Ishikawa (cell line): ENCODE data around the gene TMF1.

Source experiments
- CEBPB ChIP-seq: IDR thresholded peaks from 2 replicates; pipeline ENCODE4 v1.6.1; 2012
- CREB1 ChIP-seq: IDR thresholded peaks from 2 replicates; pipeline ENCODE4 v1.6.1; 2012; ENCODE audit warnings: low read depth
- EGR1 ChIP-seq: IDR thresholded peaks from 2 replicates; pipeline ENCODE4 v1.6.1; 2012
- EP300 ChIP-seq: IDR thresholded peaks from 2 replicates; pipeline ENCODE4 v1.6.1; 2012; ENCODE audit warnings: borderline replicate concordance
- FOXM1 ChIP-seq: IDR thresholded peaks from 2 replicates; pipeline ENCODE4 v1.6.1; 2012; ENCODE audit warnings: low read depth, borderline replicate concordance
- MAX ChIP-seq: IDR thresholded peaks from 2 replicates; pipeline ENCODE4 v1.6.1; 2012
- NFIC ChIP-seq: IDR thresholded peaks from 2 replicates; pipeline ENCODE4 v1.6.1; 2012
- RAD21 ChIP-seq: IDR thresholded peaks from 2 replicates; pipeline ENCODE4 v1.6.1; 2012; ENCODE audit warnings: low read depth
- REST ChIP-seq: IDR thresholded peaks from 2 replicates; pipeline ENCODE4 v1.6.1; 2012; ENCODE audit warnings: low read depth, mild to moderate bottlenecking
- TAF1 ChIP-seq: IDR thresholded peaks from 2 replicates; pipeline ENCODE4 v1.6.1; 2012; ENCODE audit warnings: low read depth, mild to moderate bottlenecking
- TCF12 ChIP-seq: IDR thresholded peaks from 2 replicates; pipeline ENCODE4 v1.6.1; 2012; ENCODE audit warnings: low read depth
- TEAD4 ChIP-seq: IDR thresholded peaks from 2 replicates; pipeline ENCODE4 v1.6.1; 2012
- USF1 ChIP-seq: IDR thresholded peaks from 2 replicates; pipeline ENCODE4 v1.6.1; 2012
- YY1 ChIP-seq: IDR thresholded peaks from 2 replicates; pipeline ENCODE4 v1.6.1; 2012; ENCODE audit warnings: low read depth
- ZBTB7A ChIP-seq: IDR thresholded peaks from 2 replicates; pipeline ENCODE4 v1.6.1; 2012; ENCODE audit warnings: low read depth

The TMF1 gene

GRCh38 chr3:69091389-69092029, 39.4 kb upstream of the TMF1 start:
- no peak for TF ChIP-seq EP300
- TF ChIP-seq MAX: no peak
- no peak for TF ChIP-seq EGR1
- no peak for TF ChIP-seq ZBTB7A
- no peak for TF ChIP-seq REST
- no peak for TF ChIP-seq YY1
- no peak for TF ChIP-seq TAF1
- TF ChIP-seq CEBPB: no peak
- no peak for TF ChIP-seq NFIC
- TF ChIP-seq FOXM1: no peak
- no peak for TF ChIP-seq RAD21
- TF ChIP-seq TEAD4: no peak
- TF ChIP-seq CREB1: no peak
- no peak for TF ChIP-seq USF1
- TF ChIP-seq TCF12: no peak

- TF ChIP-seq NFIC (no peak), YY1 (no peak), REST (no peak), MAX (no peak), TCF12 (no peak), TAF1 (no peak), CREB1 (no peak), CEBPB (no peak), EP300 (no peak), RAD21 (no peak), ZBTB7A (no peak), FOXM1 (no peak), USF1 (no peak)
These were observed 37.9 kb upstream of the TMF1 start for GRCh38 chr3:69090021-69090420.

- TF ChIP-seq EP300 (no peak), TCF12 (no peak), TEAD4 (no peak), REST (no peak), MAX (no peak), FOXM1 (no peak), CEBPB (no peak), RAD21 (no peak), ZBTB7A (no peak), TAF1 (no peak), USF1 (no peak), NFIC (no peak), YY1 (no peak), CREB1 (no peak), EGR1 (no peak)
These were observed 35.9 kb upstream of the TMF1 start for GRCh38 chr3:69088063-69088462.
